Nephron progenitor cell (in vitro differentiated cells): ENCODE data around the gene PLPPR1.

Source experiments
- DNase-seq: peaks from one replicate; pipeline ENCODE4 v3.0.0; 2021
- H3K27ac Mint-ChIP-seq: 2 replicates; pipeline ENCODE4 v1.8.0; 2021; ENCODE audit warnings: mild to moderate bottlenecking, moderate library complexity, mixed read lengths
- H3K27me3 Mint-ChIP-seq: 2 replicates; pipeline ENCODE4 v1.8.0; 2021; ENCODE audit warnings: mild to moderate bottlenecking, low read depth, mixed read lengths; ENCODE audit not compliant: poor library complexity
- H3K36me3 Mint-ChIP-seq: 2 replicates; pipeline ENCODE4 v1.8.0; 2021; ENCODE audit warnings: low read depth, mixed read lengths
- H3K4me1 Mint-ChIP-seq: 2 replicates; pipeline ENCODE4 v1.8.0; 2021; ENCODE audit warnings: mixed read lengths
- H3K4me3 Mint-ChIP-seq: 2 replicates; pipeline ENCODE4 v1.8.0; 2021; ENCODE audit warnings: mild to moderate bottlenecking, moderate library complexity, mixed read lengths
- H3K9me3 Mint-ChIP-seq: 2 replicates; pipeline ENCODE4 v1.8.0; 2021; ENCODE audit warnings: mild to moderate bottlenecking, moderate library complexity, mixed read lengths
- TF ChIP-seq, protein P1 (sequence below): fragments of 200-600 bp; sonication (generic); IDR thresholded peaks from 2 replicates; pipeline ENCODE4 v1.5.0; 2021; ENCODE audit warnings: antibody characterized with exemption

PLPPR1 gene

DNA sequence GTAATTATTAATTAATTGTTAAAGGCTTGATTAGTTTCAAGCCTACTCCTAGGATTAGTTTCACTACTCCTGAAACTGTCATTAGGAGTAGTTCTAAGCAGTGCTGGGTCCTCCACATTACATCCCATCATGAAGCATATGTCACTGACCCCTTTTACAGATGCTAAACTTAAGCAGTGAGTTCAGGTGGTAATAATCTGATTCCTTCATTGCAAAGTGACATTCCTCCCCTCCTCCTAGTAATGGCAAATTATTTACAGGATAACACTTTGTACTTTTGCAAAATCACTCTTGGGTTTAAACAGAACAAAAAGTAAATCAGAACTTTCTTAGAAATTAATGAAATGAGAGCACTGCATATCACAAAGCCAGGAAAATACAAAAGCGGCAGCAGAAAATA lies 303.8 kb downstream of the PLPPR1 start:
- DNase-seq, result no peak
- Mint-ChIP-seq H3K27ac (no peak overlapping the region), H3K4me3 (no peak overlapping the region), H3K9me3 (peaks cover 6% of the 10 kb centered on the region), H3K27me3 (no peaks in the 10 kb centered on the region), H3K36me3 (no peaks in the 10 kb centered on the region), H3K4me1 (no peaks in the 10 kb centered on the region)
- TF ChIP-seq, protein P1, sequence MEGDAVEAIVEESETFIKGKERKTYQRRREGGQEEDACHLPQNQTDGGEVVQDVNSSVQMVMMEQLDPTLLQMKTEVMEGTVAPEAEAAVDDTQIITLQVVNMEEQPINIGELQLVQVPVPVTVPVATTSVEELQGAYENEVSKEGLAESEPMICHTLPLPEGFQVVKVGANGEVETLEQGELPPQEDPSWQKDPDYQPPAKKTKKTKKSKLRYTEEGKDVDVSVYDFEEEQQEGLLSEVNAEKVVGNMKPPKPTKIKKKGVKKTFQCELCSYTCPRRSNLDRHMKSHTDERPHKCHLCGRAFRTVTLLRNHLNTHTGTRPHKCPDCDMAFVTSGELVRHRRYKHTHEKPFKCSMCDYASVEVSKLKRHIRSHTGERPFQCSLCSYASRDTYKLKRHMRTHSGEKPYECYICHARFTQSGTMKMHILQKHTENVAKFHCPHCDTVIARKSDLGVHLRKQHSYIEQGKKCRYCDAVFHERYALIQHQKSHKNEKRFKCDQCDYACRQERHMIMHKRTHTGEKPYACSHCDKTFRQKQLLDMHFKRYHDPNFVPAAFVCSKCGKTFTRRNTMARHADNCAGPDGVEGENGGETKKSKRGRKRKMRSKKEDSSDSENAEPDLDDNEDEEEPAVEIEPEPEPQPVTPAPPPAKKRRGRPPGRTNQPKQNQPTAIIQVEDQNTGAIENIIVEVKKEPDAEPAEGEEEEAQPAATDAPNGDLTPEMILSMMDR, result no peak

- no peak for DNase-seq
- Mint-ChIP-seq H3K4me3 (no peak overlapping the region), H3K9me3 (peaks cover 3% of the 10 kb centered on the region), H3K27ac (no peak overlapping the region), H3K36me3 (no peaks in the 10 kb centered on the region), H3K4me1 (no peaks in the 10 kb centered on the region), H3K27me3 (peaks cover 3% of the 10 kb centered on the region)
- TF ChIP-seq, protein P1, result no peak
These were observed 305.0 kb downstream of the PLPPR1 start for GRCh38 chr9:101333490-101333889.

DNA sequence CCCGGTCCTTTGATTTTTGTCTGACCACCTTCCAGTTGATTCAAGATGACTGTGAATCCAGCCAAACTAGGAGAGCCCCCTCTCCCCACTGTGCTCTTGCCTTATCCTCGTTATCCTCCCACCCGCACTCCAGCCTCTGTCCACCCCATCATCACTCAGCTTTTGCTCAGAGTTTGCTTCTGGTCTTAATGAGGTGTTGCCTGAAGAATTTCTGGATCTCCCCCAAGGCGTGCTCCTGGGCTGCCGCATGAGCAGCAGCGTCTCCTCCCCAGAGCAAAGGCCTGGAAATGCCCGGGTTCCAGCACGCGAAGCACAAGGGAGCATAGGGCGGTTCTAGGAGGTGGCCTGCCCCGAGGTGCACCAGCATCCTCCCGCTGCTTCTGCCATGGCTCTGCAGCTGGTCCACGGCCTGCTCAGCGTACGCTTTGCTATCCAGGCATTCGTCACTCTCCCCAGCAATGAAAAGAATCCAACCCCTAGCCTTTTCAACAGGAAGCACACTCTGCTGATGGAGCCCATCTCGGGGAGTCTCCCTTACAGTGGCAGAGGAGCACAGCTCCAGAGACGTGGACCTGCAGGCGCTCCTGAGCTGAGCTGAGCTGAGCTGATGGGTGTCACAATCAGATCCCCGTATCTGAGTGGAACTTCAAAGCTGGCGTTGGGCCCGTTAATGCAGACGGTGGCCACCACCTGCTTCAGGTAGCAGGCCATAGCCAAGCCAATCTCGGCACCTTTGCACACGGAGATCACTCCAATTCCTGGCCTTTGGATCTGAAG lies 305.6 kb downstream of the PLPPR1 start:
- H3K4me1 Mint-ChIP-seq, result no peaks in the 10 kb centered on the region
- H3K4me3 Mint-ChIP-seq, result no peak overlapping the region
- TF ChIP-seq, protein P1, result no peak
- no peak overlapping the region for H3K27ac Mint-ChIP-seq
- peaks cover 3% of the 10 kb centered on the region for H3K9me3 Mint-ChIP-seq
- H3K27me3 Mint-ChIP-seq, result peaks cover 3% of the 10 kb centered on the region
- no peaks in the 10 kb centered on the region for H3K36me3 Mint-ChIP-seq
- no peak for DNase-seq

DNA sequence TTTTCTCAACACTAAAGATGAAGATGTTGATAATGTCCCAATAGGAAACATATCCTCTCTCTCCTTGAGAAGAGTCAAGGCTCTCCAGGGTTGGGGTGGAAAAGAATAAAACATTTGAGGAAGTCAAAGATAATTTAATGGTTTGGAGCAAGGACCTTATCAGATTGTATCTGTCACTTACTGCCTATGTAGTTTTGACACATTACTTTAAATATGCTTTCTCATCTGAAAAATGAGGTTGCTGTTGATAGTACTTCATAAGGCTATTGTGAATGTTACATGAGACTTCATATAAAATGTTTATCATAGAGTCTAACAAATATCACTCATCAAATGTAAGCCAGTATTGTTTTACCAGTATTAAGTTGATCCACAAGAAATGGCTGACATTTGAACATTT lies 307.6 kb downstream of the PLPPR1 start:
- Mint-ChIP-seq H3K9me3 (peaks cover 3% of the 10 kb centered on the region), H3K27me3 (peaks cover 3% of the 10 kb centered on the region), H3K4me3 (no peak overlapping the region), H3K27ac (no peak overlapping the region), H3K4me1 (no peaks in the 10 kb centered on the region), H3K36me3 (no peaks in the 10 kb centered on the region)
- DNase-seq, result no peak
- TF ChIP-seq, protein P1, result no peak

- Mint-ChIP-seq H3K4me1 (no peaks in the 10 kb centered on the region), H3K36me3 (no peaks in the 10 kb centered on the region), H3K27ac (no peak overlapping the region), H3K4me3 (no peak overlapping the region), H3K9me3 (peaks cover 3% of the 10 kb centered on the region), H3K27me3 (peaks cover 3% of the 10 kb centered on the region)
- TF ChIP-seq, protein P1, result no peak
- DNase-seq, result no peak
These were observed 308.7 kb downstream of the PLPPR1 start for GRCh38 chr9:101337237-101337636.

GRCh38 chr9:101341958-101342357 lies 313.4 kb downstream of the PLPPR1 start:
- Mint-ChIP-seq H3K4me3 (no peak overlapping the region), H3K27ac (no peak overlapping the region), H3K9me3 (peaks cover 3% of the 10 kb centered on the region), H3K27me3 (peaks cover 7% of the 10 kb centered on the region), H3K36me3 (no peaks in the 10 kb centered on the region), H3K4me1 (no peaks in the 10 kb centered on the region)
- DNase-seq, result no peak
- TF ChIP-seq, protein P1, result no peak
